ENCODE measurements around the gene SNAPC3.

DNA sequence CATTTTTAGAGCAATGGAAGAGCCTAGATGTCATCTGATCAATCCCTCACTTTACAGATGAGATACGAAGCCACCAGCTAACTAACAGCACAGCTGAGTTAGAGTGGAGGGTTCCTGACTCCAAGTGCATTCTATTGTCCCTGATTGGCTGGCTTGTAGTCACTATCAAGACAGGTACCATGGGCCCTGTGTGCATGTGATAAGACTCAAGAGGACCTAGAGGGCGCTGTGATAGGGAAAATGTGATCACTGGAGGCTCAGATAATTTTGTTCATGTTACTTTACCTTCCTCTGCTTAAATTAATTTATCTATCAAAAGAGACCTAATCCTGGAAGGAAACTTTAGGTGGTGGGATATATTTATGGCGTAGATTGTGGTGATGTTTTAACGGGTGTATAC lies 19.5 kb upstream of the SNAPC3 start:
- TF ChIP-seq, protein P1, sequence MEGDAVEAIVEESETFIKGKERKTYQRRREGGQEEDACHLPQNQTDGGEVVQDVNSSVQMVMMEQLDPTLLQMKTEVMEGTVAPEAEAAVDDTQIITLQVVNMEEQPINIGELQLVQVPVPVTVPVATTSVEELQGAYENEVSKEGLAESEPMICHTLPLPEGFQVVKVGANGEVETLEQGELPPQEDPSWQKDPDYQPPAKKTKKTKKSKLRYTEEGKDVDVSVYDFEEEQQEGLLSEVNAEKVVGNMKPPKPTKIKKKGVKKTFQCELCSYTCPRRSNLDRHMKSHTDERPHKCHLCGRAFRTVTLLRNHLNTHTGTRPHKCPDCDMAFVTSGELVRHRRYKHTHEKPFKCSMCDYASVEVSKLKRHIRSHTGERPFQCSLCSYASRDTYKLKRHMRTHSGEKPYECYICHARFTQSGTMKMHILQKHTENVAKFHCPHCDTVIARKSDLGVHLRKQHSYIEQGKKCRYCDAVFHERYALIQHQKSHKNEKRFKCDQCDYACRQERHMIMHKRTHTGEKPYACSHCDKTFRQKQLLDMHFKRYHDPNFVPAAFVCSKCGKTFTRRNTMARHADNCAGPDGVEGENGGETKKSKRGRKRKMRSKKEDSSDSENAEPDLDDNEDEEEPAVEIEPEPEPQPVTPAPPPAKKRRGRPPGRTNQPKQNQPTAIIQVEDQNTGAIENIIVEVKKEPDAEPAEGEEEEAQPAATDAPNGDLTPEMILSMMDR (IDR thresholded peaks at IDR 0.05): no peak
- TF ChIP-seq POLR2A (IDR thresholded peaks at IDR 0.05): no peak

All from lower leg skin (tissue), 3 donors.